ENCODE measurements around the gene RFPL4AL1. TPM values are rescaled to one million over a fixed set of nuclear protein-coding genes. Genes with fewer than 3 reads are reported as not detected.

RFPL4AL1 gene
- total and polyA plus RNA-seq, 12 donors: not detected

DNA sequence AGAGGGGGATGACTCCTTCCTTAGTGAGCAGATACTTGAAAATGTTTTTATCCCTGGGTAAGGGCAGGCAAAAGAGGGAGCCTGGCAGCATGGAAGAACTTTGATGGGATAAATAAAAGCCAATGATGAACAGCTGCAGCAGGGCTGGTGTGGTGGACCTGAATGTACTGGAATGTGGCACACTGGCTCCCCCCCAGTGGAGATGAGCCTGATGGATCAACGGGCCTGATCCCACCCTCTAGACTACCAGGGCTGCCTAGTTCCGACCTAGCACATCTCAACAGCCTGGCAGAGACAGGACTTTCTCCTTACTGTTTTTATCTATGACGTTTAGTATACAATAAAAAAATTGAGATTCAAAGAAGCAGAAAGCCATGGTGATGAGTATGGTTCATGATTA lies 42.4 kb downstream of the RFPL4AL1 start:
- Histone ChIP-seq H3K9me3 (peaks cover 0 to 5% (median 0%) of the 10 kb centered on the region in 11 donors), H3K36me3 (no peaks in the 10 kb centered on the region), H3K27ac (no peak overlapping the region), H3K27me3 (peaks cover 0 to 16% (median 0%) of the 10 kb centered on the region in 7 donors), H3K4me3 (no peak overlapping the region), H3K4me1 (no peaks in the 10 kb centered on the region)
- intact Hi-C loops (cut with DNase I): no loop called here
- ATAC-seq: no peak
- 68 to 72% methylated on average over 3 of the region's 3 CpGs for WGBS, 2 donors
- DNase-seq: no peak
- TF ChIP-seq, protein P1, sequence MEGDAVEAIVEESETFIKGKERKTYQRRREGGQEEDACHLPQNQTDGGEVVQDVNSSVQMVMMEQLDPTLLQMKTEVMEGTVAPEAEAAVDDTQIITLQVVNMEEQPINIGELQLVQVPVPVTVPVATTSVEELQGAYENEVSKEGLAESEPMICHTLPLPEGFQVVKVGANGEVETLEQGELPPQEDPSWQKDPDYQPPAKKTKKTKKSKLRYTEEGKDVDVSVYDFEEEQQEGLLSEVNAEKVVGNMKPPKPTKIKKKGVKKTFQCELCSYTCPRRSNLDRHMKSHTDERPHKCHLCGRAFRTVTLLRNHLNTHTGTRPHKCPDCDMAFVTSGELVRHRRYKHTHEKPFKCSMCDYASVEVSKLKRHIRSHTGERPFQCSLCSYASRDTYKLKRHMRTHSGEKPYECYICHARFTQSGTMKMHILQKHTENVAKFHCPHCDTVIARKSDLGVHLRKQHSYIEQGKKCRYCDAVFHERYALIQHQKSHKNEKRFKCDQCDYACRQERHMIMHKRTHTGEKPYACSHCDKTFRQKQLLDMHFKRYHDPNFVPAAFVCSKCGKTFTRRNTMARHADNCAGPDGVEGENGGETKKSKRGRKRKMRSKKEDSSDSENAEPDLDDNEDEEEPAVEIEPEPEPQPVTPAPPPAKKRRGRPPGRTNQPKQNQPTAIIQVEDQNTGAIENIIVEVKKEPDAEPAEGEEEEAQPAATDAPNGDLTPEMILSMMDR (IDR thresholded peaks at IDR 0.05): no peak

DNA sequence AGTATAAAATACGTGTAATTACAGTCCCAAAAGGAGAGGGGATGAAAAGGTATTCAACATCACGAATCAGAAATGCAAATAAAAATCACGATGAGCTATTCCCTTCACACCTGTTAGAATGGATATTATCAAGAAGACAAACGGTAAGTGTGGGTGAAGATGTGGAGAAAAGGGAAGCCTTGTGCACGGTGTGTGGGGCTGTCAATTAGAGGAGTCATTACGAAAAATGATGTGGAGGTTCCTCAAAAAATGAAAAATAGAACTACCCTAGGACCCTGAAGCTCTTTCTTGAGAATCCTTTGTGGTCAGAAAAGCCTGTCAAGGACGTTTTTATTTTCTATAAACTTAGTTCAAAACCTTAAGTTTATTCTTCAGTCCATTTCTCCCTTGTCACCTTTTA lies 43.5 kb downstream of the RFPL4AL1 start:
- Histone ChIP-seq H3K36me3 (no peaks in the 10 kb centered on the region), H3K4me3 (no peak overlapping the region), H3K4me1 (no peaks in the 10 kb centered on the region), H3K9me3 (peaks cover 0 to 5% (median 0%) of the 10 kb centered on the region in 11 donors), H3K27ac (no peak overlapping the region), H3K27me3 (peaks cover 0 to 16% (median 0%) of the 10 kb centered on the region in 7 donors)
- TF ChIP-seq, protein P1 (IDR thresholded peaks at IDR 0.05): no peak
- WGBS, 2 donors: 50% methylated on average over 7 of the region's 7 CpGs
- intact Hi-C loops (cut with DNase I): no loop called here
- DNase-seq: no peak
- ATAC-seq: no peak

DNA sequence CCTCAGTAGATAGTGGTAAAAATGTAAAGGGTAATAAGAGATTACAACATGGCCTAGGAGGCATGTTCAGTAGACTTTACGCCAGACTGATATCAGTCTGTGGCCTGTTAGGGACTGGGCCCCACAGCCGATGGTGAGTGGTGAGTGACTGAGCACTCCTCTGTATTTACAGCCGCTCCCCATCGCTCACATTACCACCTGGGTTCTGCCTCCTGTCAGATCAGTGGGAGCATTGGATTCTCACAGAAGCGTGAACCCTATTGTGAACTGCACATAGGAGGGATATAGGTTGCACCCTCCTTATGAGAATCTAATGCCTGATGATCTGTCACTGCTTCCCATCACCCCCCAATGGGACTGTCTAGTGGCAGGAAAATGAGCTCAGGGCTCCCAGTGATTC lies 45.0 kb downstream of the RFPL4AL1 start:
- no peaks in the 10 kb centered on the region for H3K36me3 ChIP-seq
- TF ChIP-seq, protein P1 (IDR thresholded peaks at IDR 0.05): no peak
- H3K27me3 ChIP-seq: peaks cover 0 to 16% (median 0%) of the 10 kb centered on the region in 7 donors
- H3K4me1 ChIP-seq: no peaks in the 10 kb centered on the region
- DNase-seq: no peak
- intact Hi-C loops (cut with DNase I): no loop called here
- no peak overlapping the region for H3K27ac ChIP-seq
- 85 to 91% methylated on average over 5 of the region's 5 CpGs for WGBS, 2 donors
- H3K4me3 ChIP-seq: no peak overlapping the region
- peaks cover 0 to 5% (median 0%) of the 10 kb centered on the region in 11 donors for H3K9me3 ChIP-seq
- ATAC-seq: no peak

DNA sequence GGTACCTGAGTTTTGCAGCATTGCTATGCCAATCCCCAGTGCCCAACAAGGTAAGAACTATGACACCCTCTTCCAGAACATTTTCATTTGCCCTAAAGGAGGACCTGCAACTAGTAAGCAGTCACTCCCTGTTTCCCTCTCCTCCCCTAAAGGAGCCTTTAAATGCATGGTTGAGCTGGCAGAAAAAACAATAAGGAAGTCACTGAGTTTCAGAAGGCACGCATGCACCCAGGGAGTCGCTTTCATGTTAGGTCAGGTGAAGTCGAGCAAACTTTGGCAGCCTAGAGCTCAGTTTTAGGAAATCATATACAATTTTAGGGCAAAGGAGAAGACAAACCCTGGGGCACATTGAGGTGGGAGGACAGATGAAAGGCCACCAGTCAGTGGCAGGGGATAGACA lies 51.1 kb downstream of the RFPL4AL1 start:
- Histone ChIP-seq H3K4me1 (no peaks in the 10 kb centered on the region), H3K27ac (no peak overlapping the region), H3K36me3 (no peaks in the 10 kb centered on the region), H3K4me3 (no peak overlapping the region), H3K27me3 (peaks cover 0 to 13% (median 9%) of the 10 kb centered on the region in 7 donors), H3K9me3 (no peaks in the 10 kb centered on the region)
- DNase-seq (no peak), ATAC-seq (no peak)
- 81% methylated on average over 3 of the region's 3 CpGs for WGBS, 2 donors
- intact Hi-C loops (cut with DNase I): no loop called here
- TF ChIP-seq, protein P1 (IDR thresholded peaks at IDR 0.05): no peak

Other genes with a start within 250 kb of the RFPL4AL1 start
- 10 to 100 TPM in 1 of 10 donors, 1 to 10 TPM in 9; 1.1 to 14.1 (median 2.0) TPM for gene SBK2, start 232.0 kb upstream of the RFPL4AL1 start, total RNA-seq
- gene SBK2, start 232.0 kb upstream of the RFPL4AL1 start, polyA plus RNA-seq: 1 to 10 TPM in 1 of 2 donors, under 1 TPM in 1; 0.39 to 9.4 TPM
- gene SBK3, start 223.6 kb upstream of the RFPL4AL1 start, total RNA-seq: 10 to 100 TPM in 4 of 10 donors, 1 to 10 TPM in 6; 2.0 to 33.3 (median 7.3) TPM
- 10 to 100 TPM in 1 of 2 donors, 1 to 10 TPM in 1; 3.2 to 11.3 TPM for gene SBK3, start 223.6 kb upstream of the RFPL4AL1 start, polyA plus RNA-seq
- 10 to 100 TPM in 4 of 10 donors, 1 to 10 TPM in 6; 7.1 to 16.9 (median 9.6) TPM for gene ZNF579, start 188.3 kb upstream of the RFPL4AL1 start, total RNA-seq
- gene ZNF579, start 188.3 kb upstream of the RFPL4AL1 start, polyA plus RNA-seq: 10 to 100 TPM; 13.1 to 23.8 TPM
- 10 to 100 TPM; 11.6 to 18.8 (median 13.5) TPM for gene FIZ1, start 169.6 kb upstream of the RFPL4AL1 start, total RNA-seq
- 10 to 100 TPM in 1 of 2 donors, 1 to 10 TPM in 1; 9.3 to 16.5 TPM for gene FIZ1, start 169.6 kb upstream of the RFPL4AL1 start, polyA plus RNA-seq
- 10 to 100 TPM in 8 of 10 donors, 1 to 10 TPM in 2; 7.9 to 22.0 (median 12.9) TPM for gene ZNF524, start 168.8 kb upstream of the RFPL4AL1 start, total RNA-seq
- 10 to 100 TPM; 34.9 to 39.4 TPM for gene ZNF524, start 168.8 kb upstream of the RFPL4AL1 start, polyA plus RNA-seq
- gene ZNF865, start 163.5 kb upstream of the RFPL4AL1 start, total RNA-seq: 10 to 100 TPM; 11.8 to 20.0 (median 13.5) TPM
- gene ZNF865, start 163.5 kb upstream of the RFPL4AL1 start, polyA plus RNA-seq: 10 to 100 TPM; 13.9 to 26.5 TPM
- 10 to 100 TPM in 8 of 10 donors, 1 to 10 TPM in 2; 8.9 to 16.4 (median 12.2) TPM for gene ZNF784, start 144.6 kb upstream of the RFPL4AL1 start, total RNA-seq
- 1 to 10 TPM; 6.4 to 9.9 TPM for gene ZNF784, start 144.6 kb upstream of the RFPL4AL1 start, polyA plus RNA-seq
- 10 to 100 TPM; 16.6 to 24.9 (median 21.1) TPM for gene ZNF580, start 128.1 kb upstream of the RFPL4AL1 start, total RNA-seq
- gene ZNF580, start 128.1 kb upstream of the RFPL4AL1 start, polyA plus RNA-seq: 10 to 100 TPM; 16.5 to 29.9 TPM
- 10 to 100 TPM in 1 of 10 donors, 1 to 10 TPM in 9; 4.0 to 15.6 (median 6.5) TPM for gene ZNF581, start 125.5 kb upstream of the RFPL4AL1 start, total RNA-seq
- 10 to 100 TPM in 1 of 2 donors, 1 to 10 TPM in 1; 5.6 to 10.8 TPM for gene ZNF581, start 125.5 kb upstream of the RFPL4AL1 start, polyA plus RNA-seq
- gene CCDC106, start 120.9 kb upstream of the RFPL4AL1 start, total RNA-seq: 10 to 100 TPM; 12.1 to 20.0 (median 13.3) TPM
- 10 to 100 TPM; 15.3 to 29.6 TPM for gene CCDC106, start 120.9 kb upstream of the RFPL4AL1 start, polyA plus RNA-seq
- gene U2AF2, start 114.1 kb upstream of the RFPL4AL1 start, total RNA-seq: 100 to 1,000 TPM in 1 of 10 donors, 10 to 100 TPM in 9; 64.1 to 100 (median 72.9) TPM
- 10 to 100 TPM; 75.5 to 90.2 TPM for gene U2AF2, start 114.1 kb upstream of the RFPL4AL1 start, polyA plus RNA-seq
- gene EPN1, start 93.9 kb upstream of the RFPL4AL1 start, total RNA-seq: 100 to 1,000 TPM; 127 to 305 (median 140) TPM
- 100 to 1,000 TPM; 134 to 140 TPM for gene EPN1, start 93.9 kb upstream of the RFPL4AL1 start, polyA plus RNA-seq
- gene NLRP9, start 30.7 kb upstream of the RFPL4AL1 start, total RNA-seq: not detected
- gene NLRP9, start 30.7 kb upstream of the RFPL4AL1 start, polyA plus RNA-seq: not detected
- gene RFPL4A, start 10.0 kb upstream of the RFPL4AL1 start, total RNA-seq: under 1 TPM in 1 of 10 donors, not detected in 9; 0.30 TPM
- not detected for gene RFPL4A, start 10.0 kb upstream of the RFPL4AL1 start, polyA plus RNA-seq
- gene NLRP11, start 62.9 kb downstream of the RFPL4AL1 start, total RNA-seq: not detected
- gene NLRP11, start 62.9 kb downstream of the RFPL4AL1 start, polyA plus RNA-seq: not detected
- not detected for gene NLRP4, start 67.4 kb downstream of the RFPL4AL1 start, total RNA-seq
- gene NLRP4, start 67.4 kb downstream of the RFPL4AL1 start, polyA plus RNA-seq: not detected
- gene NLRP13, start 163.2 kb downstream of the RFPL4AL1 start, total RNA-seq: not detected
- not detected for gene NLRP13, start 163.2 kb downstream of the RFPL4AL1 start, polyA plus RNA-seq
- gene NLRP8, start 178.7 kb downstream of the RFPL4AL1 start, total RNA-seq: not detected
- not detected for gene NLRP8, start 178.7 kb downstream of the RFPL4AL1 start, polyA plus RNA-seq
- gene NLRP5, start 217.7 kb downstream of the RFPL4AL1 start, total RNA-seq: not detected
- not detected for gene NLRP5, start 217.7 kb downstream of the RFPL4AL1 start, polyA plus RNA-seq